Measurements from ENCODE around the gene CHD1L. TPM values are rescaled to one million over a fixed set of nuclear protein-coding genes. Genes with fewer than 3 reads are reported as not detected.
"Not testable (repeated sequence)": the region's sequence is repeated elsewhere in the genome, so short reads cannot be mapped to it uniquely, and the experiment has no call there.

Gene CHD1L
- total RNA-seq, 1 donor: 22.6 TPM

DNA sequence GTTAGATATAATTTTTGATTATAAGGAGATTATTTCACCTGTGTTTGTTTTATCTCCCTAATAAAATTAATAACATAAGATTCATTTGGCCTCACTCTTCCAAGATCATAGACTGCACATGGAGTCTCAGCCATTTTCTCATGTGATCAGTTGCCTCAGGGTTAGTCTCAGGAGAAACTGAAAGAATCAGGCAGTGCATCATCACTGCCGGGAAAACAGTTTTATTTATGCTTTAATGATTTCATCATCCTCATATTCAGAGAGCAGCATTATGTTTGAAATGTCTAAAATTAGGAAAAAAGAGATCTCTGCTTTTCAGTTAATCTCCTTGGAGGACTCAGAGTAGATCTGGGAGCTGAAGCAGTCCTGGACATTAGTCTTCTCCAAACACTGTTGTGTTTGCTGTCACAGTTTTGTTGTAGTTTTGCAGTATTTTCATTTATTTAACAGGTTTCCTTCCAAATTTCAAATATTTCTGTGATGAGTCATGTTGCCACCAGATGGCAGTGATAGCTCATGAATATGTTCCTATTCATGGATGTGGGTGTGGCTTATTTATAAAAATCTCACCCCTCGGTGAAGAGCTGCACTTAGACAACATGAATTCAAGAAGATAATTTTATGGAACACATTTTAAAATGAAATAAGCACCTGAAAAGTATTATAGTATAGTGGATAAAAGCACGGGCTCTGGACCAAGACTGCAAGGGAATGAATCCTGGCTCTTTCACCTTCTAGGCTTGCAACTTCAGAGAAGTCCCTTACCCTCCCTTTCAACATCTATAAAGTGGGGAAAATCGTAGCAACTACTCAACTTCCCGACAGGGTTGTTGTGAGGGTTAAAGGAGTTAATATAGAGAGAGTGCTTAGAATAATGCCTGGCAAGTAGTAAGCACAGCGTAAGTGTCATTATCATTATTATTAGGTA is 31.2 kb downstream of the CHD1L start:
- Histone ChIP-seq H3K27me3 (ENCODE audit: insufficient read depth, low read length) (no peaks in the 10 kb centered on the region), H3K4me3 (ENCODE audit: low read length) (no peak overlapping the region), H3K9me3 (ENCODE audit: low read depth, low read length) (no peaks in the 10 kb centered on the region), H3K4me1 (ENCODE audit: insufficient read depth, low read length) (no peaks in the 10 kb centered on the region)

DNA sequence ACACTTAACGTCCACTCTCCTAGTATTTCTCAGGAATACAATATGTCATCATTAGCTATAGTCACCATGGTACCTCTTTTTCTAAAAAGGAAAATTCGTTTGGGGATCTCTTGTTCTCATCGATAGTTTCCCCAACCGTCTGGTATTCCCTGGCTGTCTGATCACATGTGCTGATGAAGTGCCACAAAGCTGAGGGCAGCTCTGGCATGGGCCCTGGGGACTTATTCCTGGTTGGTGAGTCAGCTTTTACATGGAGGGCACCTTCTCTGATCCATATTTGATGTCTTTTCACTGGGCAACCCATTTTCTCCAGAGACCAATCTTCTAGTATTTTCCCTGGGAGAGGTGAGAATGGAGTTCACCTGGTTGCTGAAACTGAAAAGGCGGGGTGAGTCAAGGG is 39.5 kb downstream of the CHD1L start:
- H3K4me3 ChIP-seq (ENCODE audit: low read length): no peak overlapping the region
- no peaks in the 10 kb centered on the region for H3K4me1 ChIP-seq (ENCODE audit: insufficient read depth, low read length)
- H3K27me3 ChIP-seq (ENCODE audit: insufficient read depth, low read length): no peaks in the 10 kb centered on the region
- H3K9me3 ChIP-seq (ENCODE audit: low read depth, low read length): no peaks in the 10 kb centered on the region

DNA sequence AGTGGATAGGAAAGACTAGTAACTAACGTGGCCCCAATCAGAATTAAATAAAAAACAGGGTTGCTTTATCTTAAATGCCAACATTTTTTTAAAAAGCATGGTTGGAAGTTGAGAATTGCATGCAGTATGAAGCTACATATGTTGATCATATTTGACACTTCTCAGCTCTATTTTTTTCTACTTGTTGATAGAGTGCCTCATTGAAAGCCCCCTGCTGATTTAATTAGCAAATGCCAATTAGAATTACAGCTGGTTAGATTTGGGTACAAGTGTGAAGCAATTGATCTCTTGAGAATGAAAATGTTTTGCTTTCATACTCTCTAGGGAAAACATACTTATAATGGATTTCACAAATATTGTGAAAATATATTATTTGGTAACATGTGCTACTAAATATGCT is 40.5 kb downstream of the CHD1L start:
- Histone ChIP-seq H3K4me3 (ENCODE audit: low read length) (no peak overlapping the region), H3K4me1 (ENCODE audit: insufficient read depth, low read length) (no peaks in the 10 kb centered on the region), H3K9me3 (ENCODE audit: low read depth, low read length) (no peaks in the 10 kb centered on the region), H3K27me3 (ENCODE audit: insufficient read depth, low read length) (no peaks in the 10 kb centered on the region)

DNA sequence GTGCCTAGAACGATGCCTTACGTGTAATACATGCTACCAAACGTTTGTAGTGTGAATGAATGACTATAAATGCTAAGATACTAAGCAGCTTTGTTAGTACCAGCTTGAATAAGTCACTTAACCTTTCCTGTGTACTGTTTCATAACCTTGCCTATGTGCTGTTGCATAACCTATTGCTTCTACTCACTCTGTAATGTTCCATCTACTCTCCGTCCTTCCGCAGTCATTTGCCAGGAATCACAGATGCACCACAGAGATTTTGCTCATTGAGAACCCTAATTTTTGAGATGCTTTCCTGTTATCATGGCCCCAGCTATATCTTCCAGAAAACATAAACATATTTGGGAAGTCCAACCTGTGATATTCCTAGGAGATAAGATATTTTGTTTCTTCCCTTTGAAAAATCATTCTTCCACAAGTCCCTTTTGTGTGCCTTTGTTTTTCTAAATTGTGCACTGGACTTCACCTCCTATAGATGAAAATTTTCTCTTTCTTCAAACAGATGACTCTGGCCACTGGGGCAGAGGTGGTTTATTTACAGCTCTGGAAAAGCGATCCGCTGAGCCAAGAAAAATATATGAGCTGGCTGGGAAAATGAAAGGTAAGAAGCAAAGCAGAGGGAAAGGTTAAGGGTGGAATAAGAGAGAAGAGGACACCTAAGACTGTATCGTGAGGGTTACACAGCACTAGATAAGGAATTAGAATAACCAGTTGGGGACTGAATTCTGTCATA is 44.8 kb downstream of the CHD1L start:
- Histone ChIP-seq H3K27me3 (ENCODE audit: insufficient read depth, low read length) (no peaks in the 10 kb centered on the region), H3K4me1 (ENCODE audit: insufficient read depth, low read length) (no peaks in the 10 kb centered on the region), H3K4me3 (ENCODE audit: low read length) (no peak overlapping the region), H3K9me3 (ENCODE audit: low read depth, low read length) (no peaks in the 10 kb centered on the region)

DNA sequence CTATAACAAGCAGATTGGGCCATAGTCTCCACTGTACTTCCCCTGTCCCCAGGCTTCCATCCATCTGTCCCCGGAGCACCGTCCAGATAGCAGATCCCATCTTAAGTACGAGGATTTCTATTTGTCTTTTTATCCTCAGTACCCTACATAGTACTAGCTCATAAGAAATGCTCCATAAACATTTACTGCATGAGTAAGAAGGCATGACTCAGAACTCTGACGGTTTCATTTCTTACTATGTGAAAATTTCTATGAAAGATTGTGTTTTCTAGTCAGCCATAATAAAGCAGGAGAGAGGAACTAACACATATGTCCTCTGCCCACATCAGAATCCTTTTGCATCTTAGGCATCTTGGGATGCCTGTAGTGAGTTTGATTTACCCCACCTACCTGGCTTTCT is 49.5 kb downstream of the CHD1L start:
- H3K27me3 ChIP-seq (ENCODE audit: insufficient read depth, low read length): no peaks in the 10 kb centered on the region
- H3K4me1 ChIP-seq (ENCODE audit: insufficient read depth, low read length): no peaks in the 10 kb centered on the region
- H3K4me3 ChIP-seq (ENCODE audit: low read length): no peak overlapping the region
- no peaks in the 10 kb centered on the region for H3K9me3 ChIP-seq (ENCODE audit: low read depth, low read length)

DNA sequence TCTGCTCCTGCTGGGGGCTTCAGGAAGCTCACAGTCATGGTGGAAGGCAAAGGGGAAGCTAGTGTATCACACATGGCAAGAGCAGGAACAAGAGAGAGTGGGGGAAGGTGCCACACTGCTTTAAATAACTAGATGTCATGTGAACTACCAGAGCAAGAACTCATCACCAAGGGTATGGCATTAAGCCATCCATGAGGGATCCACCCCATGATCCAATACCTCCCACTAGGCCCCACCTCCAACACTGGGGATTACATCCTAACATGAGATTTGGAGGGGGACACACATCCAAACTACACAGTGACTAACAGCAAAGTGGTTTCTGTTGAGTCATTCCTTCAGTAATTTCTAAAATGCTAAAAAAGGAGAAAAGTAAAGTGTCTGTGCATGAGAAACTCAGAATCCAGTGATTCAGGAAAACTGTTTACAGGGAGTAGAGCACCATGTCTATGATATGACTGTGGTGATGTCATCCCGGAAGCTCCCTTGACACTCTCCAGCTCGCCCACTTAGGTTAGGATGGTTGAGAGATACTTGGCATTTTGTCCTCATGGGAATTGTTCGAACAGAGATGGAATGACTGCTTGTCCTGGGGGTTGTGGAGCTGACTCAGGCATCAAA is 50.3 kb downstream of the CHD1L start:
- no peaks in the 10 kb centered on the region for H3K9me3 ChIP-seq (ENCODE audit: low read depth, low read length)
- H3K4me1 ChIP-seq (ENCODE audit: insufficient read depth, low read length): no peaks in the 10 kb centered on the region
- H3K27me3 ChIP-seq (ENCODE audit: insufficient read depth, low read length): no peaks in the 10 kb centered on the region
- H3K4me3 ChIP-seq (ENCODE audit: low read length): no peak overlapping the region

DNA sequence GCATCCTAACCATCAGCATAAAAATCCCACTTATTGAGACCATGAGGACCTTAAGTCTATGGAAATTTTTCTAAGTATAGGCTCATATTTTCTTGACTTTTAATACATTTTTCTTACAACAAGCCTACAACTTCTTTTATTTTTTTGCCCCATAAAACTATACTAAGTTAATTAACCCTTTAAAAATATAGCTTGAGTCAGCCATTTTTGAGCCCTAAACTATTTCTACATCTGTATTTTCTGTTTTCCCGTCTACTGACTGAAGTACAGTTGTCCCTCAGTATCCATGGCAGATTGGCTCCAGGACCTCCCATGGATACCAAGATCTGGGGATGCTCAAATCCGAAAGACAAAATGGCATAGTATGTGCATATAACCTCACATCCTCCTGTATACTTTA is 55.0 kb downstream of the CHD1L start:
- H3K4me1 ChIP-seq (ENCODE audit: insufficient read depth, low read length): no peaks in the 10 kb centered on the region
- H3K9me3 ChIP-seq (ENCODE audit: low read depth, low read length): peaks cover 22% of the 10 kb centered on the region
- H3K27me3 ChIP-seq (ENCODE audit: insufficient read depth, low read length): no peaks in the 10 kb centered on the region
- no peak overlapping the region for H3K4me3 ChIP-seq (ENCODE audit: low read length)

DNA sequence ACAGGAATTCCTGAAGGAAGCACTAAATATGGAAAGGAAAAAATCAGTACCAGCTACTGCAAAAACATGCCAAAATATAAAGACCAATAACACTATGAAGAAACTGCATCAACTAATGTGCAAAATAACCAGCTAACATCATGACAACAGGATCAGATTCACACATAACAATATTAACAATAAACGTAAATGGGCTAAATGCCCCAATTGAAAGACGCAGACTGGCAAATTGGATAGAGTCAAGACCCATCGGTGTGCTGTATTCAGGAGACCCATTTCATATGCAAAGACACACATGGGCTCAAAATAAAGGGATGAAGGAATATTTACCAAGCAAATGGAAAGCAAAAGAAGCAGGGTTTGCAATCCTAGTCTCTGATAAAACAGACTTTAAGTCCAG is 63.3 kb downstream of the CHD1L start:
- not testable (repeated sequence) for H3K4me3 ChIP-seq (ENCODE audit: low read length); H3K27me3 ChIP-seq (ENCODE audit: insufficient read depth, low read length); H3K4me1 ChIP-seq (ENCODE audit: insufficient read depth, low read length)
- H3K9me3 ChIP-seq (ENCODE audit: low read depth, low read length): peaks cover 52% of the 10 kb centered on the region

DNA sequence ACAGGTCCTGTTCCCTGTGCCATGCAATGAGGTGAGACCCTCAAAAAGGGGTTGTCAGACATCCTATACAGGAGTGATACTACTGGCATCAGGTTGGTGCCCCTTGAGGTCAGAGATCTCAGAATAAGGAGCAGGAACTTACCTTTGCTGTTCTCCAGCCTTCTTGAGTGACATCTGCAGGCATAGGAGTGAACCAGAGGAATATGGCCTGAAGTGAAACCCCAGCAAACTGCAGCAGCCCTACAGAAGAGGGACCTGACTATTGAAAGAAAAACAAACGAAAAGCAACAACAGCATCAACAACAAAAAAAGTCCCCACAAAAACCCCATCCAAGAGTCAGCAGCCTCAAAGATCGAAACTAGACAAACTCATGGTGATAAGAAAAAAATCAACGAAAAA is 74.5 kb downstream of the CHD1L start:
- no peak overlapping the region for H3K4me3 ChIP-seq (ENCODE audit: low read length)
- H3K27me3 ChIP-seq (ENCODE audit: insufficient read depth, low read length): no peaks in the 10 kb centered on the region
- H3K4me1 ChIP-seq (ENCODE audit: insufficient read depth, low read length): no peaks in the 10 kb centered on the region
- no peaks in the 10 kb centered on the region for H3K9me3 ChIP-seq (ENCODE audit: low read depth, low read length)

DNA sequence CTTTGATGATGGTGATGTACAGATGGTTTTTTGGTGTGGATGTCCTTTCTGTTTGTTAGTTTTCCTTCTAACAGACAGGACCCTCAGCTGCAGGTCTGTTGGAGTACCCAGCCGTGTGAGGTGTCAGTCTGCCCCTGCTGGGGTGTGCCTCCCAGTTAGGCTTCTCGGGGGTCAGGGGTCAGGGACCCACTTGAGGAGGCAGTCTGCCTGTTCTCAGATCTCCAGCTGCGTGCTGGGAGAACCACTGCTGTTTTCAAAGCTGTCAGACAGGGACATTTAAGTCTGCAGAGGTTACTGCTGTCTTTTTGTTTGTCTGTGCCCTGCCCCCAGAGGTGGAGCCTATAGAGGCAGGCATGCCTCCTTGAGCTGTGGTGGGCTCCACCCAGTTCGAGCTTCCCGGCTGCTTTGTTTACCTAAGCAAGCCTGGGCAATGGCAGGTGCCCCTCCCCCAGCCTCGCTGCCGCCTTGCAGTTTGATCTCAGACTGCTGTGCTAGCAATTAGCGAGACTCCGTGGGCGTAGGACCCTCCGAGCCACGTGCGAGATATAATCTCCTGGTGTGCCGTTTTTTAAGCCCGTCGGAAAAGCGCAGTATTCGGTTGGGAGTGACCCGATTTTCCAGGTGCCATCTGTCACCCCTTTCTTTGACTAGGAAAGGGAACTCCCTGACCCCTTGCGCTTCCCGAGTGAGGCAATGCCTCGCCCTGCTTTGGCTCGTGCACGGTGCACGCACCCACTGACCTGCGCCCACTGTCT is 84.6 kb downstream of the CHD1L start:
- H3K27me3 ChIP-seq (ENCODE audit: insufficient read depth, low read length); H3K4me1 ChIP-seq (ENCODE audit: insufficient read depth, low read length); H3K9me3 ChIP-seq (ENCODE audit: low read depth, low read length); H3K4me3 ChIP-seq (ENCODE audit: low read length): not testable (repeated sequence)

DNA sequence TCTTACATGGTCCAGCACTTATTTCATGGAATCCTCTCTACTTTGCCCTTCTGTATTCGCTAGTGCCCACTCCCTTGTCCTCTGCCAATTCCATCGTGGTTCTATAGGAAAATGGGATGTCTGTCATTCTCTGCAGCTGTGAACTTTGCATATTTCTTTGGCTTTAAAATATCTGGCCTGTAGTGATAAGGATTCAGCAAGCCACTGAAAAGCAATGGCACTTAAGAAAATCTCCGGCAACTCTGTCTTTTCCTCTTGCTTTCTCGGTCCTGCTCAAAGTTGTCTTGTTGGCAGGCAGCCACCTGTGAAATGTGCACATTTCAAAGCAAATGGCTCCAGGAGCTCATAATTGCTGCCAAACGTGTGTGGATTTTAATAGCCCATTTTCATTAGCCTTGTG is 91.8 kb downstream of the CHD1L start:
- Histone ChIP-seq H3K27me3 (ENCODE audit: insufficient read depth, low read length) (peaks cover 9% of the 10 kb centered on the region), H3K4me1 (ENCODE audit: insufficient read depth, low read length) (no peaks in the 10 kb centered on the region), H3K4me3 (ENCODE audit: low read length) (no peak overlapping the region), H3K9me3 (ENCODE audit: low read depth, low read length) (no peaks in the 10 kb centered on the region)

DNA sequence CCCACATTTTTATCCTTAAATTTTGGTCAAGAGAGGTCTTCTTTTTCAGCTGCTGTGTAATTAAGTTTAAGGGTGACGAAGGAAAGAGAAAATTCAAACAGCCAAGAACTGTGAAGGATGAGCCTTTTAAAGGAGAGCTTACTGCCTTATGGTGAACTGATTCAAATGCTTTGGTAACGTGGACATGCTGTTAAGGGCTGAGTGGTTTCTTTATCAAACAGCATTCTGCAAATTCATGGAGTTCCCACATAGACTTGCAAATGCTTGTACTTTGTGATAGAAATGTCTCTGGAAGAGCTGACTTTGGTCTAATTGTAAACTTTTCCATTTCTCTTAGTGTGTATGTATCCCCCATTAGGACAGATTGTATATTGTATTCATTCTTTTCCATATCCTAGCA is 93.8 kb downstream of the CHD1L start:
- H3K4me1 ChIP-seq (ENCODE audit: insufficient read depth, low read length): no peaks in the 10 kb centered on the region
- H3K4me3 ChIP-seq (ENCODE audit: low read length): no peak overlapping the region
- H3K9me3 ChIP-seq (ENCODE audit: low read depth, low read length): no peaks in the 10 kb centered on the region
- peaks cover 9% of the 10 kb centered on the region for H3K27me3 ChIP-seq (ENCODE audit: insufficient read depth, low read length)

DNA sequence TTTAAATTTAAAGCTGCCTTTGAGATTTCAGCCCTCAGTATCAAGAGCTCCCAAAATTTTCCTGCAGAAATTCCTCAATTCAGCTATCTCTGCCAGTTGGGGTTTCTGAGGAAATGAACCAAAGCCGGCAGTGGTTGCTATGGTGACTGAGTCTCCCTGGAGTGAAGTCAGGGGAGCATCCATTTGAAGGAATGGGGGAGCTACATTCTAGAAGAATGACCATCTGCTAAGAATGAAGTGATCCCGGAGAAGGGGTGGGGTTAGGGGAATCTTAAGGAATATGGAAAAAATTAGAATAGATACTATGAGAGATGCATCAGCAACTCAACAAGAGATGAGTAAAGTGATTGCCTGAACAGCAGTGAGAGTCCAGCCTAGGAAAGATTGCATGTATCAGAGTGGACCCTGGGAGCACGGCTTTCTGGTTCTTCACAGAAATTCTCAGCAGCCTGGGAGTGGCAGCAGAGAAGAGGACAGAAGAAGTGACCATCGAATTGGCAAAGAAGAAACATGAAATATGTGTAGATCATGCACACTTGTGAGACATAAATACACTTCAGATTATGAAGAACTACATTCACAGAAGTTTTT is 94.7 kb downstream of the CHD1L start:
- no peaks in the 10 kb centered on the region for H3K4me1 ChIP-seq (ENCODE audit: insufficient read depth, low read length)
- H3K9me3 ChIP-seq (ENCODE audit: low read depth, low read length): no peaks in the 10 kb centered on the region
- H3K4me3 ChIP-seq (ENCODE audit: low read length): no peak overlapping the region
- peaks cover 9% of the 10 kb centered on the region for H3K27me3 ChIP-seq (ENCODE audit: insufficient read depth, low read length)

DNA sequence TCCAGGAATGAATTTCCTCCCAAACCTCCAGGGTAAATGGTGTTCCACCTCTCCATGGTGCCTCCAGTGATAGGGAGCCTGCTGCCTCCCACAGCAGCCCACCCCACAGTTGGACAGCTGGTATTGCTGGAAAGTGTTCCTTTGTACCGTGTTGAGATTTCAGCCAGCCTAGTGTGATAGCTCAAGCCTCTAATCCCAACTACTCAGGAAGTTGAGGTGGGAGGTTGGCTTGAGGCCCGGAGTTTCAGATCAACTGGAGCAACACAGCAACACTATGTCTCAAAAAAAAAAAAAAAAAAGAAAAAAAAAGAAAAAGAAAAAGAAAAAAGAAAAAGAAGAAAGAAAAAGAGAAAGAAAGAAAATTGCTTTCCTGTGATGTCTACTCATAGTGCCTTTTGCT is 96.1 kb downstream of the CHD1L start:
- H3K4me1 ChIP-seq (ENCODE audit: insufficient read depth, low read length): no peaks in the 10 kb centered on the region
- H3K27me3 ChIP-seq (ENCODE audit: insufficient read depth, low read length): peaks cover 9% of the 10 kb centered on the region
- H3K4me3 ChIP-seq (ENCODE audit: low read length): no peak overlapping the region
- no peaks in the 10 kb centered on the region for H3K9me3 ChIP-seq (ENCODE audit: low read depth, low read length)

Data from mononuclear cell (primary cell).